H9 (cell line): Measurements from ENCODE around the gene EFCAB11. TPM values are rescaled to one million over a fixed set of nuclear protein-coding genes. Genes with fewer than 3 reads are reported as not detected.

Source experiments
- DNase-seq: peaks from one replicate; pipeline ENCODE4 v3.0.0-alpha.2; 2017
- H2AFZ ChIP-seq: one replicate; pipeline ENCODE4 v1.6.1; 2013; ENCODE audit warnings: mild to moderate bottlenecking, low read length, control low read depth, moderate library complexity
- H2AK5ac ChIP-seq: 2 replicates; pipeline ENCODE4 v1.6.1; 2013; ENCODE audit warnings: low read length, control low read depth, mixed read lengths; ENCODE audit not compliant: insufficient read length
- H2BK120ac ChIP-seq: one replicate; pipeline ENCODE4 v1.6.1; 2013; ENCODE audit warnings: low read depth, mild to moderate bottlenecking, low read length, control low read depth, inconsistent platforms; ENCODE audit not compliant: poor library complexity, severe bottlenecking
- H2BK12ac ChIP-seq: 2 replicates; pipeline ENCODE4 v1.6.1; 2013; ENCODE audit warnings: low read length, control low read depth, mixed read lengths, low read depth; ENCODE audit not compliant: insufficient read length
- H2BK15ac ChIP-seq: 2 replicates; pipeline ENCODE4 v1.6.1; 2013; ENCODE audit warnings: low read depth, low read length, control low read depth
- H2BK20ac ChIP-seq: one replicate; pipeline ENCODE4 v1.6.1; 2013; ENCODE audit warnings: low read depth, mild to moderate bottlenecking, low read length, control low read depth, inconsistent platforms; ENCODE audit not compliant: poor library complexity, severe bottlenecking
- H2BK5ac ChIP-seq: 2 replicates; pipeline ENCODE4 v1.6.1; 2013; ENCODE audit warnings: low read length, control low read depth, mixed read lengths; ENCODE audit not compliant: insufficient read length
- H3K14ac ChIP-seq: 2 replicates; pipeline ENCODE4 v1.6.1; 2013; ENCODE audit warnings: low read length, control low read depth; ENCODE audit not compliant: insufficient read depth
- H3K18ac ChIP-seq: 2 replicates; pipeline ENCODE4 v1.6.1; 2013; ENCODE audit warnings: low read depth, mild to moderate bottlenecking, mixed read lengths, low read length, control low read depth; ENCODE audit not compliant: insufficient read length
- H3K23ac ChIP-seq: 2 replicates; pipeline ENCODE4 v1.6.1; 2013; ENCODE audit warnings: low read length, control low read depth, mixed read lengths, low read depth; ENCODE audit not compliant: insufficient read length
- H3K23me2 ChIP-seq: 2 replicates; pipeline ENCODE4 v1.6.1; 2013; ENCODE audit warnings: low read depth, mild to moderate bottlenecking, mixed read lengths, low read length, control low read depth; ENCODE audit not compliant: insufficient read length, poor library complexity, severe bottlenecking
- H3K27ac ChIP-seq: 2 replicates; pipeline ENCODE4 v1.5.1; 2013; ENCODE audit warnings: low read length, control low read depth, mixed read lengths, low read depth; ENCODE audit not compliant: insufficient read length
- H3K27me3 ChIP-seq: 2 replicates; pipeline ENCODE4 v1.6.1; 2013; ENCODE audit warnings: low read length, control low read depth, inconsistent platforms; ENCODE audit not compliant: insufficient read depth
- H3K4ac ChIP-seq: 2 replicates; pipeline ENCODE4 v1.6.1; 2013; ENCODE audit warnings: low read depth, mild to moderate bottlenecking, control low read depth, inconsistent platforms, low read length, moderate library complexity
- H3K4me1 ChIP-seq: 2 replicates; pipeline ENCODE4 v1.6.1; 2013; ENCODE audit warnings: low read length, control low read depth, inconsistent platforms; ENCODE audit not compliant: insufficient read depth
- H3K4me2 ChIP-seq: 2 replicates; pipeline ENCODE4 v1.6.1; 2013; ENCODE audit warnings: low read length, control low read depth, mixed read lengths; ENCODE audit not compliant: insufficient read length, insufficient read depth
- H3K56ac ChIP-seq: 2 replicates; pipeline ENCODE4 v1.6.1; 2013; ENCODE audit warnings: low read depth, mild to moderate bottlenecking, mixed read lengths, low read length, control low read depth; ENCODE audit not compliant: insufficient read length
- H3K79me1 ChIP-seq: 2 replicates; pipeline ENCODE4 v1.6.1; 2013; ENCODE audit warnings: low read depth, mild to moderate bottlenecking, moderate library complexity, low read length, control low read depth, inconsistent platforms; ENCODE audit not compliant: insufficient read depth, poor library complexity, severe bottlenecking
- H3K79me2 ChIP-seq: 2 replicates; pipeline ENCODE4 v1.6.1; 2013; ENCODE audit warnings: low read length, control low read depth, inconsistent platforms; ENCODE audit not compliant: insufficient read depth
- H3K9ac ChIP-seq: 2 replicates; pipeline ENCODE4 v1.6.1; 2013; ENCODE audit warnings: low read length, control low read depth, mixed read lengths; ENCODE audit not compliant: insufficient read length; ENCODE audit errors: extremely low read depth
- H3K9me3 ChIP-seq: one replicate; pipeline ENCODE4 v1.6.1; 2013; ENCODE audit warnings: low read depth, low read length, inconsistent platforms; ENCODE audit not compliant: control insufficient read depth
- H3T11ph ChIP-seq: one replicate; pipeline ENCODE4 v1.6.1; 2013; ENCODE audit warnings: mild to moderate bottlenecking, low read length, control low read depth, inconsistent platforms
- H4K20me1 ChIP-seq: one replicate; pipeline ENCODE4 v1.6.1; 2013; ENCODE audit not compliant: control insufficient read depth, insufficient read length, insufficient read depth
- H4K5ac ChIP-seq: 2 replicates; pipeline ENCODE4 v1.6.1; 2013; ENCODE audit warnings: low read depth, mild to moderate bottlenecking, mixed read lengths, low read length, control low read depth; ENCODE audit not compliant: insufficient read length
- H4K8ac ChIP-seq: replicated peaks from 2 replicates; pipeline ENCODE4 v1.6.1; 2013; ENCODE audit warnings: low read length, control low read depth, mixed read lengths, low read depth; ENCODE audit not compliant: insufficient read length
- H4K91ac ChIP-seq: 2 replicates; pipeline ENCODE4 v1.6.1; 2013; ENCODE audit warnings: low read depth, mild to moderate bottlenecking, moderate library complexity, mixed read lengths, low read length, control low read depth; ENCODE audit not compliant: insufficient read length
- H3K27ac Mint-ChIP-seq, 3 experiments: 2 replicates in 2 of 3; 3 replicates in 1 of 3; pipeline ENCODE4 v1.8.0; 2020 to 2021; ENCODE audit warnings: mixed read lengths in 3 of 3, mild to moderate bottlenecking in 1 of 3, moderate library complexity in 1 of 3
- H3K27me3 Mint-ChIP-seq: 2 replicates; pipeline ENCODE4 v1.8.0; 2021; ENCODE audit warnings: low read depth, mild to moderate bottlenecking, moderate library complexity, mixed read lengths
- H3K36me3 Mint-ChIP-seq, 3 experiments: 2 replicates in 2 of 3; 3 replicates in 1 of 3; pipeline ENCODE4 v1.8.0; 2020 to 2021; ENCODE audit warnings: low read depth in 3 of 3, mixed read lengths in 3 of 3; ENCODE audit not compliant: insufficient read depth in 1 of 3
- H3K4me1 Mint-ChIP-seq, 2 experiments: 2 replicates each; pipeline ENCODE4 v1.8.0; 2020; ENCODE audit warnings: mixed read lengths in 2 of 2
- H3K4me3 Mint-ChIP-seq, 2 experiments: 2 replicates in 1 of 2; 3 replicates in 1 of 2; pipeline ENCODE4 v1.8.0; 2020 to 2021; ENCODE audit warnings: mild to moderate bottlenecking in 2 of 2, mixed read lengths in 2 of 2, moderate library complexity in 1 of 2
- H3K9me3 Mint-ChIP-seq, 2 experiments: 2 replicates in 1 of 2; 3 replicates in 1 of 2; pipeline ENCODE4 v1.8.0; 2020; ENCODE audit warnings: mild to moderate bottlenecking in 2 of 2, mixed read lengths in 2 of 2, moderate library complexity in 1 of 2
- WGBS: extraction: QIAGEN DNeasy Blood & Tissue Kit; methylation state at CpG from one replicate; pipeline ENCODE4 v1.1.7; 2013; ENCODE audit warnings: missing lambda C conversion rate, low lambda C conversion rate, mixed read lengths; ENCODE audit not compliant: insufficient read length; ENCODE audit errors: extremely low coverage; 5-methylcytosine and 5-hydroxymethylcytosine counted together
- total RNA-seq: library from RNA; stranded (reverse); gene quantifications from 2 replicates; pipeline ENCODE4 v1.2.1, GENCODE V29; 2021
- TF ChIP-seq, protein P1 (sequence below): fragments of 200-600 bp; sonication (generic); conservative IDR thresholded peaks from 3 replicates; pipeline ENCODE4 v1.8.0; 2021; ENCODE audit warnings: antibody characterized with exemption, mild to moderate bottlenecking

Gene EFCAB11
- total RNA-seq, 1 experiment from 2014 or later = 17.4 TPM

DNA sequence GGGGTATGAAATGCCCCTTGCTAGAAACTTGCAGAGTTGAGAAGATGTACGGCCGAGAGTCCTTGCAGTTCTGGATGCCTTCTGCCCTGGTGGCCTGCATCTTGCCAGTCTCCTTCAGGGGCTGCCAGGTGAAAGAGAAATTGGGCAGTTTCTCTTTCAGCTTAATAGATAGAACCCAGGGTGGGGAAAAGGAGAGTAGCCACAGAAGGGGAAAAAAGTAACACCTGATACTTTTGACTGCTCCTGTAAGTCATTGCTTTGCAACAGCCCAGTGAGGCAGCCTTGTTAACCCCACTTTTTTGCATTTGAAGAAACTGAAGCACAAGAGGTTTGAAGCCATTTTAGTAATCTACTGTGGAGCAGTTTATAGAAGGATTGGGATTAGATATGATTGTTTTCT is 28.8 kb upstream of the EFCAB11 start:
- Histone ChIP-seq H3K9me3 (no peaks in the 10 kb centered on the region), H3K56ac (no peak overlapping the region), H2BK12ac (no peak overlapping the region), H3K14ac (no peak overlapping the region), H3K4me1 (no peaks in the 10 kb centered on the region; the same call in 1 of the 2 replicates), H3K79me1 (no peaks in the 10 kb centered on the region), H2BK5ac (no peak overlapping the region), H3K27ac (no peak overlapping the region), H4K20me1 (no peaks in the 10 kb centered on the region), H3K27me3 (no peaks in the 10 kb centered on the region), H2AK5ac (no peak overlapping the region), H4K8ac (no peak overlapping the region), H2BK15ac (no peak overlapping the region), H4K5ac (no peak overlapping the region), H4K91ac (no peak overlapping the region), H2AFZ (no peak overlapping the region), H3T11ph (no peak overlapping the region), H2BK20ac (no peak overlapping the region), H3K4ac (no peak overlapping the region), H3K23me2 (no peaks in the 10 kb centered on the region), H3K23ac (no peak overlapping the region), H3K79me2 (no peaks in the 10 kb centered on the region; the same call in 1 of the 2 replicates), H3K18ac (no peak overlapping the region), H3K4me2 (no peak overlapping the region), H2BK120ac (no peak overlapping the region), H3K9ac (no peak overlapping the region)
- no peak overlapping the region for H3K27ac Mint-ChIP-seq
- no peak for DNase-seq
- no peak overlapping the region for H3K4me3 Mint-ChIP-seq
- WGBS = no CpG with 5 or more reads among the region's 2 CpGs
- no peaks in the 10 kb centered on the region for H3K9me3 Mint-ChIP-seq
- TF ChIP-seq, protein P1, sequence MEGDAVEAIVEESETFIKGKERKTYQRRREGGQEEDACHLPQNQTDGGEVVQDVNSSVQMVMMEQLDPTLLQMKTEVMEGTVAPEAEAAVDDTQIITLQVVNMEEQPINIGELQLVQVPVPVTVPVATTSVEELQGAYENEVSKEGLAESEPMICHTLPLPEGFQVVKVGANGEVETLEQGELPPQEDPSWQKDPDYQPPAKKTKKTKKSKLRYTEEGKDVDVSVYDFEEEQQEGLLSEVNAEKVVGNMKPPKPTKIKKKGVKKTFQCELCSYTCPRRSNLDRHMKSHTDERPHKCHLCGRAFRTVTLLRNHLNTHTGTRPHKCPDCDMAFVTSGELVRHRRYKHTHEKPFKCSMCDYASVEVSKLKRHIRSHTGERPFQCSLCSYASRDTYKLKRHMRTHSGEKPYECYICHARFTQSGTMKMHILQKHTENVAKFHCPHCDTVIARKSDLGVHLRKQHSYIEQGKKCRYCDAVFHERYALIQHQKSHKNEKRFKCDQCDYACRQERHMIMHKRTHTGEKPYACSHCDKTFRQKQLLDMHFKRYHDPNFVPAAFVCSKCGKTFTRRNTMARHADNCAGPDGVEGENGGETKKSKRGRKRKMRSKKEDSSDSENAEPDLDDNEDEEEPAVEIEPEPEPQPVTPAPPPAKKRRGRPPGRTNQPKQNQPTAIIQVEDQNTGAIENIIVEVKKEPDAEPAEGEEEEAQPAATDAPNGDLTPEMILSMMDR = no peak
- H3K27me3 Mint-ChIP-seq = no peaks in the 10 kb centered on the region
- H3K4me1 Mint-ChIP-seq = peaks cover 23 to 24% of the 10 kb centered on the region in 2 experiments
- H3K36me3 Mint-ChIP-seq = peaks cover 20 to 60% (median 58%) of the 10 kb centered on the region in 3 experiments
